ENCODE results near the gene MAP1S.

Gene MAP1S

GRCh38 chr19:17677002-17677401, 42.3 kb upstream of the MAP1S start:
- Histone ChIP-seq H3K4me1 (ENCODE audit: control insufficient read depth in 1 of 2, insufficient read depth in 2 of 2, low read length in 2 of 2) (no peaks in the 10 kb centered on the region), H2BK120ac (ENCODE audit: insufficient read depth, low read length, poor library complexity) (no peak overlapping the region), H4K8ac (ENCODE audit: low read depth, low read length) (no peak overlapping the region), H4K91ac (ENCODE audit: low read depth, low read length) (no peak overlapping the region), H3K27me3 (ENCODE audit: insufficient read depth, low read length) (no peaks in the 10 kb centered on the region), H2AFZ (ENCODE audit: insufficient read depth, low read length, poor library complexity) (no peak overlapping the region), H3K79me2 (ENCODE audit: control insufficient read depth, insufficient read depth, low read length, poor library complexity) (no peaks in the 10 kb centered on the region), H3K79me1 (ENCODE audit: low read length) (no peaks in the 10 kb centered on the region), H4K12ac (ENCODE audit: low read depth, low read length) (no peak overlapping the region), H2BK12ac (ENCODE audit: low read length) (no peak overlapping the region), H3K27ac (ENCODE audit: low read depth, low read length) (no peak overlapping the region), H3K23ac (ENCODE audit: low read length) (no peak overlapping the region), H3K4ac (ENCODE audit: low read depth, low read length) (no peak overlapping the region), H2AK5ac (ENCODE audit: low read length) (no peak overlapping the region), H3K36me3 (ENCODE audit: control insufficient read depth in 1 of 2, insufficient read depth in 2 of 2, low read length in 2 of 2) (no peaks in the 10 kb centered on the region), H3K9ac (ENCODE audit: low read length) (no peak overlapping the region), H3K4me3 (ENCODE audit: low read depth, low read length) (no peak overlapping the region), H3K9me3 (ENCODE audit: insufficient read depth, low read depth, low read length) (no peaks in the 10 kb centered on the region), H3K14ac (ENCODE audit: low read length) (no peak overlapping the region), H3K18ac (ENCODE audit: low read length) (no peak overlapping the region), H2BK5ac (ENCODE audit: low read depth, low read length, poor library complexity) (no peak overlapping the region), H3K4me2 (ENCODE audit: low read length) (no peak overlapping the region)
- DNase-seq = no peak
- no CpG with 5 or more reads among the region's 2 CpGs for WGBS (ENCODE audit: extremely low coverage, insufficient coverage, insufficient read length)

- Histone ChIP-seq H4K91ac (ENCODE audit: low read depth, low read length) (no peak overlapping the region), H3K79me1 (ENCODE audit: low read length) (no peaks in the 10 kb centered on the region), H3K36me3 (ENCODE audit: control insufficient read depth in 1 of 2, insufficient read depth in 2 of 2, low read length in 2 of 2) (no peaks in the 10 kb centered on the region), H3K4me3 (ENCODE audit: low read depth, low read length) (no peak overlapping the region), H3K79me2 (ENCODE audit: control insufficient read depth, insufficient read depth, low read length, poor library complexity) (no peaks in the 10 kb centered on the region), H3K27ac (ENCODE audit: low read depth, low read length) (no peak overlapping the region), H2AFZ (ENCODE audit: insufficient read depth, low read length, poor library complexity) (no peak overlapping the region), H3K4me1 (ENCODE audit: control insufficient read depth in 1 of 2, insufficient read depth in 2 of 2, low read length in 2 of 2) (no peaks in the 10 kb centered on the region), H3K4ac (ENCODE audit: low read depth, low read length) (no peak overlapping the region), H2AK5ac (ENCODE audit: low read length) (no peak overlapping the region), H3K4me2 (ENCODE audit: low read length) (no peak overlapping the region), H3K18ac (ENCODE audit: low read length) (no peak overlapping the region), H2BK12ac (ENCODE audit: low read length) (no peak overlapping the region), H3K27me3 (ENCODE audit: insufficient read depth, low read length) (no peaks in the 10 kb centered on the region), H4K12ac (ENCODE audit: low read depth, low read length) (no peak overlapping the region), H2BK120ac (ENCODE audit: insufficient read depth, low read length, poor library complexity) (no peak overlapping the region), H3K9me3 (ENCODE audit: insufficient read depth, low read depth, low read length) (peaks cover 3% of the 10 kb centered on the region), H3K14ac (ENCODE audit: low read length) (no peak overlapping the region), H2BK5ac (ENCODE audit: low read depth, low read length, poor library complexity) (no peak overlapping the region), H3K23ac (ENCODE audit: low read length) (no peak overlapping the region), H4K8ac (ENCODE audit: low read depth, low read length) (no peak overlapping the region), H3K9ac (ENCODE audit: low read length) (no peak overlapping the region)
- WGBS (ENCODE audit: extremely low coverage, insufficient coverage, insufficient read length) = no CpG with 5 or more reads among the region's 4 CpGs
- DNase-seq = no peak
These were observed 40.4 kb upstream of the MAP1S start for GRCh38 chr19:17678836-17679235.

- H3K4ac ChIP-seq (ENCODE audit: low read depth, low read length) = no peak overlapping the region
- no peak overlapping the region for H3K4me3 ChIP-seq (ENCODE audit: low read depth, low read length)
- H3K79me2 ChIP-seq (ENCODE audit: control insufficient read depth, insufficient read depth, low read length, poor library complexity) = no peaks in the 10 kb centered on the region
- no peak overlapping the region for H4K12ac ChIP-seq (ENCODE audit: low read depth, low read length)
- no peak overlapping the region for H3K9ac ChIP-seq (ENCODE audit: low read length)
- DNase-seq = no peak
- H3K27me3 ChIP-seq (ENCODE audit: insufficient read depth, low read length) = no peaks in the 10 kb centered on the region
- no peak overlapping the region for H3K14ac ChIP-seq (ENCODE audit: low read length)
- no peak overlapping the region for H2BK5ac ChIP-seq (ENCODE audit: low read depth, low read length, poor library complexity)
- H3K4me2 ChIP-seq (ENCODE audit: low read length) = no peak overlapping the region
- no peaks in the 10 kb centered on the region for H3K79me1 ChIP-seq (ENCODE audit: low read length)
- no peak overlapping the region for H2AFZ ChIP-seq (ENCODE audit: insufficient read depth, low read length, poor library complexity)
- no peaks in the 10 kb centered on the region for H3K4me1 ChIP-seq (ENCODE audit: control insufficient read depth in 1 of 2, insufficient read depth in 2 of 2, low read length in 2 of 2)
- no CpG with 5 or more reads among the region's 14 CpGs for whole genome bisulfite sequencing (ENCODE audit: extremely low coverage, insufficient coverage, insufficient read length)
- no peak overlapping the region for H2BK120ac ChIP-seq (ENCODE audit: insufficient read depth, low read length, poor library complexity)
- peaks cover 3% of the 10 kb centered on the region for H3K9me3 ChIP-seq (ENCODE audit: insufficient read depth, low read depth, low read length)
- H2BK12ac ChIP-seq (ENCODE audit: low read length) = no peak overlapping the region
- H2AK5ac ChIP-seq (ENCODE audit: low read length) = no peak overlapping the region
- no peak overlapping the region for H4K8ac ChIP-seq (ENCODE audit: low read depth, low read length)
- H4K91ac ChIP-seq (ENCODE audit: low read depth, low read length) = no peak overlapping the region
- H3K23ac ChIP-seq (ENCODE audit: low read length) = no peak overlapping the region
- H3K18ac ChIP-seq (ENCODE audit: low read length) = no peak overlapping the region
- no peak overlapping the region for H3K27ac ChIP-seq (ENCODE audit: low read depth, low read length)
- H3K36me3 ChIP-seq (ENCODE audit: control insufficient read depth in 1 of 2, insufficient read depth in 2 of 2, low read length in 2 of 2) = no peaks in the 10 kb centered on the region
These were observed 39.6 kb upstream of the MAP1S start for GRCh38 chr19:17679526-17680229.

GRCh38 chr19:17680230-17680722, 39.0 kb upstream of the MAP1S start:
- Histone ChIP-seq H3K27me3 (ENCODE audit: insufficient read depth, low read length) (no peaks in the 10 kb centered on the region), H3K4me1 (ENCODE audit: control insufficient read depth in 1 of 2, insufficient read depth in 2 of 2, low read length in 2 of 2) (no peaks in the 10 kb centered on the region), H4K91ac (ENCODE audit: low read depth, low read length) (no peak overlapping the region), H4K8ac (ENCODE audit: low read depth, low read length) (no peak overlapping the region), H3K4ac (ENCODE audit: low read depth, low read length) (no peak overlapping the region), H3K9me3 (ENCODE audit: insufficient read depth, low read depth, low read length) (peaks cover 3% of the 10 kb centered on the region), H3K14ac (ENCODE audit: low read length) (no peak overlapping the region), H3K79me2 (ENCODE audit: control insufficient read depth, insufficient read depth, low read length, poor library complexity) (no peaks in the 10 kb centered on the region), H3K23ac (ENCODE audit: low read length) (no peak overlapping the region), H3K79me1 (ENCODE audit: low read length) (no peaks in the 10 kb centered on the region), H4K12ac (ENCODE audit: low read depth, low read length) (no peak overlapping the region), H3K9ac (ENCODE audit: low read length) (no peak overlapping the region), H3K27ac (ENCODE audit: low read depth, low read length) (no peak overlapping the region), H2AFZ (ENCODE audit: insufficient read depth, low read length, poor library complexity) (no peak overlapping the region), H2AK5ac (ENCODE audit: low read length) (no peak overlapping the region), H2BK5ac (ENCODE audit: low read depth, low read length, poor library complexity) (no peak overlapping the region), H3K4me2 (ENCODE audit: low read length) (peak overlapping the region; percentile 31), H3K4me3 (ENCODE audit: low read depth, low read length) (no peak overlapping the region), H3K36me3 (ENCODE audit: control insufficient read depth in 1 of 2, insufficient read depth in 2 of 2, low read length in 2 of 2) (no peaks in the 10 kb centered on the region), H3K18ac (ENCODE audit: low read length) (no peak overlapping the region), H2BK12ac (ENCODE audit: low read length) (no peak overlapping the region), H2BK120ac (ENCODE audit: insufficient read depth, low read length, poor library complexity) (no peak overlapping the region)
- WGBS (ENCODE audit: extremely low coverage, insufficient coverage, insufficient read length) = no CpG with 5 or more reads among the region's 38 CpGs
- peak; percentile 37 to 47 for DNase-seq

Data from trophoblast cell (in vitro differentiated cells and primary cell).